SK-N-SH treated with all-trans-retinoic acid at 6 μM for 48 hours (cell line): ENCODE data around the gene PGR.

Source experiments
- ATAC-seq: fragments of 200-7000 bp; cut with Tn5 transposase; 3 replicates; pipeline ENCODE4 v1.9.1; 2020; ENCODE audit warnings: mild to moderate bottlenecking, moderate library complexity
- ARNTL ChIP-seq: fragments of 450-650 bp; formaldehyde crosslinking; IDR thresholded peaks from 2 replicates; pipeline ENCODE4 v1.5.0; 2020; ENCODE audit warnings: low read depth, mild to moderate bottlenecking, moderate library complexity, borderline replicate concordance
- BACH2 ChIP-seq: fragments of 250-450 bp; sonication (Bioruptor Pico); IDR thresholded peaks from 2 replicates; pipeline ENCODE4 v1.9.0; 2021; ENCODE audit warnings: mild to moderate bottlenecking, borderline replicate concordance
- CSDC2 ChIP-seq: fragments of 250-450 bp; sonication (Bioruptor Pico); IDR thresholded peaks from 2 replicates; pipeline ENCODE4 v1.5.0; 2020; ENCODE audit warnings: mild to moderate bottlenecking, moderate library complexity
- ESRRG ChIP-seq: fragments of 250-450 bp; sonication (Bioruptor Pico); IDR thresholded peaks from 2 replicates; pipeline ENCODE4 v1.6.1; 2021; ENCODE audit warnings: mild to moderate bottlenecking
- GLIS3 ChIP-seq: fragments of 250-450 bp; sonication (Bioruptor Pico); IDR thresholded peaks from 2 replicates; pipeline ENCODE4 v1.5.0; 2020; ENCODE audit warnings: mild to moderate bottlenecking, moderate library complexity
- ISL1 ChIP-seq: fragments of 250-450 bp; sonication (Bioruptor Pico); IDR thresholded peaks from 2 replicates; pipeline ENCODE4 v2.1.2; 2022; ENCODE audit warnings: mild to moderate bottlenecking, moderate library complexity
- OSR1 ChIP-seq: fragments of 250-450 bp; sonication (Bioruptor Pico); IDR thresholded peaks from 2 replicates; pipeline ENCODE4 v1.8.0; 2022; ENCODE audit warnings: moderate library complexity, mild to moderate bottlenecking, inconsistent platforms
- PATZ1 ChIP-seq: fragments of 250-450 bp; sonication (Bioruptor Pico); IDR thresholded peaks from 2 replicates; pipeline ENCODE4 v1.8.0; 2020; ENCODE audit warnings: mild to moderate bottlenecking, moderate library complexity, borderline replicate concordance
- RARB ChIP-seq: fragments of 250-450 bp; sonication (Bioruptor Pico); IDR thresholded peaks from 2 replicates; pipeline ENCODE4 v1.8.0; 2021; ENCODE audit warnings: mild to moderate bottlenecking, moderate library complexity
- SNAI2 ChIP-seq: fragments of 250-450 bp; sonication (Bioruptor Pico); IDR thresholded peaks from 2 replicates; pipeline ENCODE4 v1.5.0; 2020; ENCODE audit warnings: mild to moderate bottlenecking, moderate library complexity
- TCF4 ChIP-seq: fragments of 250-450 bp; sonication (Bioruptor Pico); IDR thresholded peaks from 2 replicates; pipeline ENCODE4 v1.8.0; 2021; ENCODE audit warnings: mild to moderate bottlenecking, moderate library complexity, borderline replicate concordance
- ZC3H10 ChIP-seq: fragments of 250-450 bp; sonication (Bioruptor Pico); IDR thresholded peaks from 2 replicates; pipeline ENCODE4 v1.5.1; 2021; ENCODE audit warnings: mild to moderate bottlenecking, moderate library complexity
- ZFP3 ChIP-seq: fragments of 250-450 bp; sonication (Bioruptor Pico); IDR thresholded peaks from 2 replicates; pipeline ENCODE4 v1.5.0; 2020; ENCODE audit warnings: mild to moderate bottlenecking, moderate library complexity
- ZFP30 ChIP-seq: fragments of 450-650 bp; formaldehyde crosslinking; IDR thresholded peaks from 2 replicates; pipeline ENCODE4 v1.5.0; 2022; ENCODE audit warnings: mild to moderate bottlenecking, moderate library complexity
- ZNF565 ChIP-seq: fragments of 450-650 bp; formaldehyde crosslinking; conservative IDR thresholded peaks from 2 replicates; pipeline ENCODE4 v1.5.0; 2020; ENCODE audit warnings: low read depth, mild to moderate bottlenecking, moderate library complexity
- ZNF70 ChIP-seq: fragments of 450-650 bp; formaldehyde crosslinking; IDR thresholded peaks from 2 replicates; pipeline ENCODE4 v1.5.0; 2020; ENCODE audit warnings: mild to moderate bottlenecking, moderate library complexity
- ZNF8 ChIP-seq: fragments of 450-650 bp; formaldehyde crosslinking; IDR thresholded peaks from 2 replicates; pipeline ENCODE4 v1.5.0; 2020; ENCODE audit warnings: mild to moderate bottlenecking, moderate library complexity
- TF ChIP-seq, protein P1 (sequence below): fragments of 250-450 bp; sonication (Bioruptor Pico); IDR thresholded peaks from 2 replicates; pipeline ENCODE4 v1.5.0; 2020; ENCODE audit warnings: mild to moderate bottlenecking, moderate library complexity
- TF ChIP-seq, protein P2 (sequence below): fragments of 250-450 bp; sonication (Bioruptor Pico); IDR thresholded peaks from 2 replicates; pipeline ENCODE4 v1.8.0; 2021; ENCODE audit warnings: low read depth, mild to moderate bottlenecking, moderate library complexity, borderline replicate concordance
- TF ChIP-seq, protein P3 (sequence below): fragments of 250-450 bp; sonication (Bioruptor Pico); IDR thresholded peaks from 2 replicates; pipeline ENCODE4 v1.5.1; 2020; ENCODE audit warnings: low read depth, mild to moderate bottlenecking, moderate library complexity
- TF ChIP-seq, protein P4 (sequence below): fragments of 250-450 bp; sonication (Bioruptor Pico); IDR thresholded peaks from 2 replicates; pipeline ENCODE4 v1.5.1; 2021; ENCODE audit warnings: mild to moderate bottlenecking, moderate library complexity

The PGR gene

DNA sequence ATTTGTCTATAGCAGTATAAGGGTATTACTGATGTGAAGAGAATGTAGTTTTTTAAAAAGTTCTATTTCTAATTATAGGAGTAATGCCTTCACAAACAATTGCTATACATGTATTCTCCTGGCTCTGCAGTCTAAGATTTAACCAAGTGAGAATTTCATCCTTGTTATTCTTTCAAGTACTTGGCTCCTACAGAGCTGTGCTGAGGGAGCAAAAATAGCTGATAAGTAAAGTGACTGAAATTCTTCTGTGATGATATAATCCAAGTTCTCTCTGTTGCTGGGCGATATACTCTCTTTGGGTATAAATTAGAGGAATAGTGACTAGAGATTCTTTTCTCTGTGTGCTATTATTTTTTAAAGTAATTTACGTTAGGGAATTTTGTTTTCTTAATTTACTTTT, 68.0 kb downstream of the PGR start:
- ATAC-seq = no peak
- no peak for TF ChIP-seq ZFP30 (CRISPR knock-in tag)
- TF ChIP-seq ARNTL (CRISPR knock-in tag) = no peak
- TF ChIP-seq BACH2 (CRISPR knock-in tag) = no peak
- no peak for TF ChIP-seq ZNF565 (CRISPR knock-in tag)
- TF ChIP-seq ZFP3 (CRISPR knock-in tag) = no peak
- TF ChIP-seq ZNF8 (CRISPR knock-in tag) = no peak
- TF ChIP-seq SNAI2 = no peak
- TF ChIP-seq, protein P1, sequence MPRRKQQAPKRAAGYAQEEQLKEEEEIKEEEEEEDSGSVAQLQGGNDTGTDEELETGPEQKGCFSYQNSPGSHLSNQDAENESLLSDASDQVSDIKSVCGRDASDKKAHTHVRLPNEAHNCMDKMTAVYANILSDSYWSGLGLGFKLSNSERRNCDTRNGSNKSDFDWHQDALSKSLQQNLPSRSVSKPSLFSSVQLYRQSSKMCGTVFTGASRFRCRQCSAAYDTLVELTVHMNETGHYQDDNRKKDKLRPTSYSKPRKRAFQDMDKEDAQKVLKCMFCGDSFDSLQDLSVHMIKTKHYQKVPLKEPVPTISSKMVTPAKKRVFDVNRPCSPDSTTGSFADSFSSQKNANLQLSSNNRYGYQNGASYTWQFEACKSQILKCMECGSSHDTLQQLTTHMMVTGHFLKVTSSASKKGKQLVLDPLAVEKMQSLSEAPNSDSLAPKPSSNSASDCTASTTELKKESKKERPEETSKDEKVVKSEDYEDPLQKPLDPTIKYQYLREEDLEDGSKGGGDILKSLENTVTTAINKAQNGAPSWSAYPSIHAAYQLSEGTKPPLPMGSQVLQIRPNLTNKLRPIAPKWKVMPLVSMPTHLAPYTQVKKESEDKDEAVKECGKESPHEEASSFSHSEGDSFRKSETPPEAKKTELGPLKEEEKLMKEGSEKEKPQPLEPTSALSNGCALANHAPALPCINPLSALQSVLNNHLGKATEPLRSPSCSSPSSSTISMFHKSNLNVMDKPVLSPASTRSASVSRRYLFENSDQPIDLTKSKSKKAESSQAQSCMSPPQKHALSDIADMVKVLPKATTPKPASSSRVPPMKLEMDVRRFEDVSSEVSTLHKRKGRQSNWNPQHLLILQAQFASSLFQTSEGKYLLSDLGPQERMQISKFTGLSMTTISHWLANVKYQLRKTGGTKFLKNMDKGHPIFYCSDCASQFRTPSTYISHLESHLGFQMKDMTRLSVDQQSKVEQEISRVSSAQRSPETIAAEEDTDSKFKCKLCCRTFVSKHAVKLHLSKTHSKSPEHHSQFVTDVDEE = no peak
- TF ChIP-seq, all 23 proteins: peak for 0

DNA sequence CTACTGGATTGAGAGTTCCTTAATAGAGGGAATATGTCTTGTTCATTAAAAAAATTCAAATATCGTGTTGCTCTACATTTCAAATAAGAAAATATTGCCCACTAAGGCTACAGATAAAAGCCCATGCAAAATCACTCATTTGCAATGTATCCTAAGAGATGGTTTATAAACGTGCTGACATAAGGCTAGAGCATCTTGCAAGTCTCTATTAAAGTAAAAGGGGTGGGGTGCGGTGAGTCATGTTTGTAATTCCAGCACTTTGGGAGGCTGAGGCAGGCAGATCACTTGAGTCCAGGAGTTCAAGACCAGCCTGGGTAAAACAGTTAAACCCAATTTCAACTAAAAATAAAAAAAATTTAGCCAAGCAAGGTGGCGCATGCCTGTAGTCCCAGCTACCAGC, 70.3 kb downstream of the PGR start:
- TF ChIP-seq PATZ1 = no peak
- TF ChIP-seq GLIS3 (CRISPR knock-in tag) = no peak
- no peak for TF ChIP-seq RARB (CRISPR knock-in tag)
- TF ChIP-seq, protein P1 = no peak
- no peak for TF ChIP-seq ZNF70 (CRISPR knock-in tag)
- TF ChIP-seq, protein P2, sequence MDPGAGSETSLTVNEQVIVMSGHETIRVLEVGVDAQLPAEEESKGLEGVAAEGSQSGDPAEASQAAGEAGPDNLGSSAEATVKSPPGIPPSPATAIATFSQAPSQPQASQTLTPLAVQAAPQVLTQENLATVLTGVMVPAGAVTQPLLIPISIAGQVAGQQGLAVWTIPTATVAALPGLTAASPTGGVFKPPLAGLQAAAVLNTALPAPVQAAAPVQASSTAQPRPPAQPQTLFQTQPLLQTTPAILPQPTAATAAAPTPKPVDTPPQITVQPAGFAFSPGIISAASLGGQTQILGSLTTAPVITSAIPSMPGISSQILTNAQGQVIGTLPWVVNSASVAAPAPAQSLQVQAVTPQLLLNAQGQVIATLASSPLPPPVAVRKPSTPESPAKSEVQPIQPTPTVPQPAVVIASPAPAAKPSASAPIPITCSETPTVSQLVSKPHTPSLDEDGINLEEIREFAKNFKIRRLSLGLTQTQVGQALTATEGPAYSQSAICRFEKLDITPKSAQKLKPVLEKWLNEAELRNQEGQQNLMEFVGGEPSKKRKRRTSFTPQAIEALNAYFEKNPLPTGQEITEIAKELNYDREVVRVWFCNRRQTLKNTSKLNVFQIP (CRISPR knock-in tag) = no peak
- TF ChIP-seq TCF4 (CRISPR knock-in tag) = no peak
- ATAC-seq = no peak

DNA sequence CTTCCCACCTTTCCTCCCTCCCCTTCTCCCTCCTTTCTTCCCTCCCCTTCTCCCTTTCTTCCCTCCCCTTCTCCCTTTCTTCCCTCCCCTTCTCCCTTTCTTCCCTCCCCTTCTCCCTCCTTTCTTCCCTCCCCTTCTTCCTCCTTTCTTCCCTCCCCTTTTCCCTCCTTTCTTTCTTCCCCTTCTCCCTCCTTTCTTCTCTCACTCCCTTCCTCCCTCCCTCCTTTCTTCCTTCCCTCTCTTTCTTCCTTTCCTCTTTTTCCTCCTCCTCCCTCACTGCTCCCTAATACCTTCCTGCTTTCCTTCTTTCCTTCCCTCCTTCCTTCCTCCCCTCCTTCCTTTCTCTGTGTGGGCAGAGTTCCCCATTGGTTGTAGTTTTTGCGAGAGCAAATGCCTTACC, 76.1 kb downstream of the PGR start:
- ATAC-seq = no peak
- TF ChIP-seq ZFP3 (CRISPR knock-in tag) (no peak), ZFP30 (CRISPR knock-in tag) (no peak), CSDC2 (no peak), ESRRG (CRISPR knock-in tag) (no peak), SNAI2 (no peak), ISL1 (CRISPR knock-in tag) (no peak), TCF4 (CRISPR knock-in tag) (no peak), OSR1 (CRISPR knock-in tag) (no peak), ZNF565 (CRISPR knock-in tag) (no peak), ZC3H10 (no peak), GLIS3 (CRISPR knock-in tag) (no peak)
- TF ChIP-seq, protein P2 (CRISPR knock-in tag) = no peak
- TF ChIP-seq, protein P3, sequence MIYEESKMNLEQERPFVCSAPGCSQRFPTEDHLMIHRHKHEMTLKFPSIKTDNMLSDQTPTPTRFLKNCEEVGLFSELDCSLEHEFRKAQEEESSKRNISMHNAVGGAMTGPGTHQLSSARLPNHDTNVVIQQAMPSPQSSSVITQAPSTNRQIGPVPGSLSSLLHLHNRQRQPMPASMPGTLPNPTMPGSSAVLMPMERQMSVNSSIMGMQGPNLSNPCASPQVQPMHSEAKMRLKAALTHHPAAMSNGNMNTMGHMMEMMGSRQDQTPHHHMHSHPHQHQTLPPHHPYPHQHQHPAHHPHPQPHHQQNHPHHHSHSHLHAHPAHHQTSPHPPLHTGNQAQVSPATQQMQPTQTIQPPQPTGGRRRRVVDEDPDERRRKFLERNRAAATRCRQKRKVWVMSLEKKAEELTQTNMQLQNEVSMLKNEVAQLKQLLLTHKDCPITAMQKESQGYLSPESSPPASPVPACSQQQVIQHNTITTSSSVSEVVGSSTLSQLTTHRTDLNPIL (CRISPR knock-in tag) = no peak
- TF ChIP-seq, protein P1 = no peak
- TF ChIP-seq, protein P4, sequence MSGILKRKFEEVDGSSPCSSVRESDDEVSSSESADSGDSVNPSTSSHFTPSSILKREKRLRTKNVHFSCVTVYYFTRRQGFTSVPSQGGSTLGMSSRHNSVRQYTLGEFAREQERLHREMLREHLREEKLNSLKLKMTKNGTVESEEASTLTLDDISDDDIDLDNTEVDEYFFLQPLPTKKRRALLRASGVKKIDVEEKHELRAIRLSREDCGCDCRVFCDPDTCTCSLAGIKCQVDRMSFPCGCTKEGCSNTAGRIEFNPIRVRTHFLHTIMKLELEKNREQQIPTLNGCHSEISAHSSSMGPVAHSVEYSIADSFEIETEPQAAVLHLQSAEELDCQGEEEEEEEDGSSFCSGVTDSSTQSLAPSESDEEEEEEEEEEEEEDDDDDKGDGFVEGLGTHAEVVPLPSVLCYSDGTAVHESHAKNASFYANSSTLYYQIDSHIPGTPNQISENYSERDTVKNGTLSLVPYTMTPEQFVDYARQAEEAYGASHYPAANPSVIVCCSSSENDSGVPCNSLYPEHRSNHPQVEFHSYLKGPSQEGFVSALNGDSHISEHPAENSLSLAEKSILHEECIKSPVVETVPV (CRISPR knock-in tag) = no peak
